Measurements from ENCODE around the gene STK32A. TPM values are rescaled to one million over a fixed set of nuclear protein-coding genes. Genes with fewer than 3 reads are reported as not detected.

Gene STK32A
- total and polyA plus RNA-seq, 2 donors (not counting 1 experiment from before 2014, with no cell fraction given), result not detected

DNA sequence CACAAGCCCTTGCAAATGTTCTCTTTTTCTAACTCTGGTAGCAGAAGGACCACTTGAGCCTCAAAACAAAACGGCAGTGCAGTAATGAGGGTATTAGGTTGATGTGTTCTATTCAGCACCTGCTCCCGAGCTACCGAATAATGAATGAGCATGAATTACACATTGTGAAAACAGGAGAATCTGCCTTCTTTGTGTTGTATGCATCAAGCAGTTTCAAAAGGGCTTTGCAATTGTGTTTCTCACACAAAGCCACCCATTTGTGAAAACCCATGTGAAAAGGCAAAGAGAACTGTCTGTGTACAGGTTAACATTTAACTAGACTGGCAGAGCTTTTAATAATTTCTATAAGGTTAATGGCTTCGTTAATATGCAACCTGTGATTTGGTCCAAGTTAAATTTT lies 97.8 kb downstream of the STK32A start:
- H3K4me2 ChIP-seq (replicated peaks; ENCODE audit: low read depth, low read length, poor library complexity, severe bottlenecking), result no peak overlapping the region
- H4K20me1 ChIP-seq (ENCODE audit: control insufficient read depth, insufficient read depth, low read length, poor library complexity, severe bottlenecking), result no peaks in the 10 kb centered on the region
- no peaks in the 10 kb centered on the region for H3K79me2 ChIP-seq (ENCODE audit: control insufficient read depth, insufficient read depth, low read length)
- peaks cover under 1% of the 10 kb centered on the region for H3K9me3 Mint-ChIP-seq (ENCODE audit: insufficient read depth)
- no peaks in the 10 kb centered on the region for H3K36me3 ChIP-seq (replicated peaks in 1 of 2; ENCODE audit: control extremely low read depth in 1 of 2, control insufficient read depth in 1 of 2, extremely low read depth in 1 of 2, insufficient read depth in 2 of 2, low read length in 1 of 2)
- no peak overlapping the region for H3K9ac ChIP-seq (ENCODE audit: low read length)
- DNase-seq (no peak), ATAC-seq (ENCODE audit: low read depth) (no peak)
- intact Hi-C loops (cut with micrococcal nuclease), result no loop called here
- H3K9me3 ChIP-seq (ENCODE audit: control extremely low read depth in 1 of 3, control insufficient read depth in 2 of 3, insufficient read depth in 1 of 3, low read length in 2 of 3), result no peaks in the 10 kb centered on the region
- H3K27me3 Mint-ChIP-seq, result no peaks in the 10 kb centered on the region
- H3K4me1 Mint-ChIP-seq, result no peaks in the 10 kb centered on the region
- no peak overlapping the region for H2AFZ ChIP-seq (ENCODE audit: insufficient read depth, low read depth, low read length, poor library complexity, severe bottlenecking)
- no peak overlapping the region for H3K27ac ChIP-seq (ENCODE audit: low read length in 2 of 2)
- H3K27me3 ChIP-seq (replicated peaks in 1 of 4; ENCODE audit: control extremely low read depth in 1 of 4, control insufficient read depth in 3 of 4, insufficient read depth in 4 of 4, low read length in 3 of 4), result no peaks in the 10 kb centered on the region
- no peak overlapping the region for H3K4me3 ChIP-seq (ENCODE audit: control extremely low read depth in 1 of 5, extremely low read depth in 1 of 5, insufficient read depth in 1 of 5, low read depth in 2 of 5, low read length in 4 of 5)
- ChIA-PET POLR2A (no interaction called here), CTCF (no interaction called here)
- TF ChIP-seq EZH2 (IDR thresholded peaks at IDR 0.05; ENCODE audit: borderline replicate concordance, insufficient read depth, low read depth, low read length, poor library complexity, severe bottlenecking), result no peak
- TF ChIP-seq, protein P1, sequence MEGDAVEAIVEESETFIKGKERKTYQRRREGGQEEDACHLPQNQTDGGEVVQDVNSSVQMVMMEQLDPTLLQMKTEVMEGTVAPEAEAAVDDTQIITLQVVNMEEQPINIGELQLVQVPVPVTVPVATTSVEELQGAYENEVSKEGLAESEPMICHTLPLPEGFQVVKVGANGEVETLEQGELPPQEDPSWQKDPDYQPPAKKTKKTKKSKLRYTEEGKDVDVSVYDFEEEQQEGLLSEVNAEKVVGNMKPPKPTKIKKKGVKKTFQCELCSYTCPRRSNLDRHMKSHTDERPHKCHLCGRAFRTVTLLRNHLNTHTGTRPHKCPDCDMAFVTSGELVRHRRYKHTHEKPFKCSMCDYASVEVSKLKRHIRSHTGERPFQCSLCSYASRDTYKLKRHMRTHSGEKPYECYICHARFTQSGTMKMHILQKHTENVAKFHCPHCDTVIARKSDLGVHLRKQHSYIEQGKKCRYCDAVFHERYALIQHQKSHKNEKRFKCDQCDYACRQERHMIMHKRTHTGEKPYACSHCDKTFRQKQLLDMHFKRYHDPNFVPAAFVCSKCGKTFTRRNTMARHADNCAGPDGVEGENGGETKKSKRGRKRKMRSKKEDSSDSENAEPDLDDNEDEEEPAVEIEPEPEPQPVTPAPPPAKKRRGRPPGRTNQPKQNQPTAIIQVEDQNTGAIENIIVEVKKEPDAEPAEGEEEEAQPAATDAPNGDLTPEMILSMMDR (IDR thresholded peaks at IDR 0.05), result no peak
- no peaks in the 10 kb centered on the region for H3K4me1 ChIP-seq (ENCODE audit: control insufficient read depth in 2 of 2, insufficient read depth in 2 of 2, low read length in 2 of 2)
- no CpG with 5 or more reads among the region's 4 CpGs for WGBS (ENCODE audit: insufficient coverage)
- H3K27ac Mint-ChIP-seq, result no peak overlapping the region
- no peak overlapping the region for H3K4me3 Mint-ChIP-seq

DNA sequence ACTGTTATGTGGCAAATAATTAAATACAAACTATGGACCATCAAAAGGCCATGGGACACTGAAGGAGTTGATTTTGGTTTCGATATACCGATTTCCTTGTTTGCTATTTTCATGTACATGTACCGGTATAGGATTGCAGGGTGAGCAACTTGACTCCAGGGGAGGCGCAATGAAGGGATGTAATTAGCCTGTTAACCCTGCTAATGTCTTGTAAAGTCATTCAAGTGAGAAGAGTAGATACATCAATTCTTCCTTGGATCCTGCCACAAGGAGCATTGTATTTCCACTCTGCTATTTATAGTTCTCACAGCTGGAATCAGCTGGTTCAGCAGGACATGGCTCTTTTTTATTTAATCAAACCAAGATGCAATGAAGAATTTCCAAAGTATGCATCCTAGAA lies 102.0 kb downstream of the STK32A start:
- no peak overlapping the region for H3K4me3 Mint-ChIP-seq
- ATAC-seq (ENCODE audit: low read depth), result no peak
- no peak overlapping the region for H3K9ac ChIP-seq (ENCODE audit: low read length)
- H3K79me2 ChIP-seq (ENCODE audit: control insufficient read depth, insufficient read depth, low read length), result no peaks in the 10 kb centered on the region
- TF ChIP-seq, protein P1 (IDR thresholded peaks at IDR 0.05), result no peak
- H4K20me1 ChIP-seq (ENCODE audit: control insufficient read depth, insufficient read depth, low read length, poor library complexity, severe bottlenecking), result no peaks in the 10 kb centered on the region
- ChIA-PET CTCF (no interaction called here), POLR2A (no interaction called here)
- H3K27ac Mint-ChIP-seq, result no peak overlapping the region
- no peak overlapping the region for H3K4me2 ChIP-seq (replicated peaks; ENCODE audit: low read depth, low read length, poor library complexity, severe bottlenecking)
- no peak for DNase-seq
- H3K27me3 Mint-ChIP-seq, result no peaks in the 10 kb centered on the region
- H3K27me3 ChIP-seq (replicated peaks in 1 of 4; ENCODE audit: control extremely low read depth in 1 of 4, control insufficient read depth in 3 of 4, insufficient read depth in 4 of 4, low read length in 3 of 4), result no peaks in the 10 kb centered on the region
- H3K27ac ChIP-seq (ENCODE audit: low read length in 2 of 2), result no peak overlapping the region
- no peaks in the 10 kb centered on the region for H3K4me1 ChIP-seq (ENCODE audit: control insufficient read depth in 2 of 2, insufficient read depth in 2 of 2, low read length in 2 of 2)
- intact Hi-C loops (cut with micrococcal nuclease), result no loop called here
- H3K9me3 Mint-ChIP-seq (ENCODE audit: insufficient read depth), result peaks cover 7% of the 10 kb centered on the region
- peaks cover 0 to 8% (median 0%) of the 10 kb centered on the region in 3 donors for H3K9me3 ChIP-seq (ENCODE audit: control extremely low read depth in 1 of 3, control insufficient read depth in 2 of 3, insufficient read depth in 1 of 3, low read length in 2 of 3)
- no peak overlapping the region for H3K4me3 ChIP-seq (ENCODE audit: control extremely low read depth in 1 of 5, extremely low read depth in 1 of 5, insufficient read depth in 1 of 5, low read depth in 2 of 5, low read length in 4 of 5)
- H2AFZ ChIP-seq (ENCODE audit: insufficient read depth, low read depth, low read length, poor library complexity, severe bottlenecking), result no peak overlapping the region
- WGBS (ENCODE audit: insufficient coverage), result 88% methylated on average over 4 of the region's 4 CpGs
- H3K36me3 ChIP-seq (replicated peaks in 1 of 2; ENCODE audit: control extremely low read depth in 1 of 2, control insufficient read depth in 1 of 2, extremely low read depth in 1 of 2, insufficient read depth in 2 of 2, low read length in 1 of 2), result no peaks in the 10 kb centered on the region
- no peaks in the 10 kb centered on the region for H3K4me1 Mint-ChIP-seq
